Lower leg skin (tissue), 3 donors: ENCODE measurements around the gene KBTBD12.

Experiments used
- POLR2A ChIP-seq, 2 donors: fragments of 450-650 bp; IDR thresholded peaks; one replicate each; pipeline ENCODE4 v1.6.1; 2016 to 2017; ENCODE audit warnings: antibody characterized with exemption in 2 of 2, mild to moderate bottlenecking in 1 of 2, moderate library complexity in 1 of 2
- TF ChIP-seq, protein P1 (sequence below), 3 donors: fragments of 450-650 bp; IDR thresholded peaks; one replicate each; pipeline ENCODE4 v1.5.1; 2016; ENCODE audit warnings: antibody characterized with exemption in 3 of 3, mild to moderate bottlenecking in 3 of 3, moderate library complexity in 2 of 3

DNA sequence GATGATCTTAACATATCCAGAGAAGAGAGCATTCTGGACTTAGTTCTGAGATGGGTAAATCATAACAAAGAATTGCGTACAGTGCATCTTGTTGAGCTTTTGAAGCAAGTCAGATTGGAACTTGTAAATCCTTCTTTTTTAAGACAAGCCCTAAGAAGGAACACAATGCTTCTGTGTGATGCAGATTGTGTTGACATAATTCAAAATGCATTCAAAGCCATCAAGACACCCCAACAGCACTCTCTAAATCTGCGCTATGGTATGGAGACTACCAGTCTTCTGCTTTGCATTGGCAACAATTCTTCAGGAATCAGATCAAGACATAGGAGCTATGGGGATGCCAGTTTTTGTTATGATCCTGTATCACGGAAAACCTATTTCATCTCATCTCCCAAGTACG, 8.6 kb downstream of the KBTBD12 start:
- TF ChIP-seq, protein P1, sequence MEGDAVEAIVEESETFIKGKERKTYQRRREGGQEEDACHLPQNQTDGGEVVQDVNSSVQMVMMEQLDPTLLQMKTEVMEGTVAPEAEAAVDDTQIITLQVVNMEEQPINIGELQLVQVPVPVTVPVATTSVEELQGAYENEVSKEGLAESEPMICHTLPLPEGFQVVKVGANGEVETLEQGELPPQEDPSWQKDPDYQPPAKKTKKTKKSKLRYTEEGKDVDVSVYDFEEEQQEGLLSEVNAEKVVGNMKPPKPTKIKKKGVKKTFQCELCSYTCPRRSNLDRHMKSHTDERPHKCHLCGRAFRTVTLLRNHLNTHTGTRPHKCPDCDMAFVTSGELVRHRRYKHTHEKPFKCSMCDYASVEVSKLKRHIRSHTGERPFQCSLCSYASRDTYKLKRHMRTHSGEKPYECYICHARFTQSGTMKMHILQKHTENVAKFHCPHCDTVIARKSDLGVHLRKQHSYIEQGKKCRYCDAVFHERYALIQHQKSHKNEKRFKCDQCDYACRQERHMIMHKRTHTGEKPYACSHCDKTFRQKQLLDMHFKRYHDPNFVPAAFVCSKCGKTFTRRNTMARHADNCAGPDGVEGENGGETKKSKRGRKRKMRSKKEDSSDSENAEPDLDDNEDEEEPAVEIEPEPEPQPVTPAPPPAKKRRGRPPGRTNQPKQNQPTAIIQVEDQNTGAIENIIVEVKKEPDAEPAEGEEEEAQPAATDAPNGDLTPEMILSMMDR (IDR thresholded peaks at IDR 0.05): no peak
- TF ChIP-seq POLR2A (IDR thresholded peaks at IDR 0.05): no peak
